DMS114 treated with DMSO at 0.1 percent for 48 hours (cell line): ENCODE data around the gene ALPG.

Experiments used
- DNase-seq: peaks from one replicate; lab custom pipeline; 2025; ENCODE audit not compliant: unreplicated experiment; lab: John Stamatoyannopoulos, UW

Gene ALPG

GRCh38 chr2:232456296-232457120 is 49.9 kb downstream of the ALPG start:
- DNase-seq: no peak

GRCh38 chr2:232457121-232458011 is 50.7 kb downstream of the ALPG start:
- no peak for DNase-seq

- DNase-seq: no peak
Measured at GRCh38 chr2:232458051-232458660, 51.5 kb downstream of the ALPG start.

GRCh38 chr2:232458661-232459418 is 52.2 kb downstream of the ALPG start:
- no peak for DNase-seq

GRCh38 chr2:232459419-232460035 is 52.9 kb downstream of the ALPG start:
- no peak for DNase-seq

GRCh38 chr2:232460171-232460570 is 53.5 kb downstream of the ALPG start:
- no peak for DNase-seq
